H1 (cell line): ENCODE data around the gene RBM38. TPM values are rescaled to one million over a fixed set of nuclear protein-coding genes. Genes with fewer than 3 reads are reported as not detected.

ENCODE experiments used
- GABPA ChIP-seq: IDR thresholded peaks from 2 replicates; pipeline ENCODE4 v1.6.1; 2011; ENCODE audit warnings: mild to moderate bottlenecking, low read length, moderate library complexity, borderline replicate concordance; ENCODE audit not compliant: insufficient read depth
- MAX ChIP-seq: IDR thresholded peaks from 2 replicates; pipeline ENCODE4 v1.6.1; 2012; ENCODE audit warnings: inconsistent platforms
- polyA plus RNA-seq, 7 experiments: library from polyadenylated mRNA; depleted of rRNA in 3 of 7; stranded (reverse) in 5 of 7; unstranded in 2 of 7; fragments of >200 nt in 5 of 7; fragments of 200-250 nt in 2 of 7; gene quantifications; 1 replicate in 5 of 7; 2 replicates in 1 of 7; 4 replicates in 1 of 7; pipeline versions ENCODE4 v1.2.1 to v1.2.3, GENCODE V29; 2011 to 2013; ENCODE audit warnings: missing spikeins in 2 of 7, mixed read lengths in 2 of 7
- total RNA-seq: library from RNA; stranded (reverse); fragmentation: NEBNext Ultra II Directional; extraction: Animal tissue kit (Norgen Biotek cat#: 25700); gene quantifications from 2 replicates; pipeline ENCODE4 v1.2.1, GENCODE V29; 2021

The RBM38 gene
- total and polyA plus RNA-seq, 2 of the 8 experiments (the other 6 are each of a cell fraction or from before 2014, with no cell fraction given), result 57.7 to 109 TPM

- no peak for TF ChIP-seq MAX
- TF ChIP-seq GABPA, result no peak
Observed at GRCh38 chr20:57374343-57374930, 16.8 kb upstream of the RBM38 start (continued).
